MM.1S (cell line): ENCODE measurements around the gene ITM2C.

ENCODE experiments used
- DNase-seq: peaks from one replicate; pipeline ENCODE4 v3.0.0-alpha.2; 2015
- H2AFZ ChIP-seq: fragments of 300-600 bp; sonication (generic); 2 replicates; pipeline ENCODE4 v1.6.0; 2016; ENCODE audit warnings: antibody characterized with exemption, low read length
- H3F3A ChIP-seq: fragments of 300-600 bp; sonication (generic); 2 replicates; pipeline ENCODE4 v1.6.1; 2016; ENCODE audit warnings: mild to moderate bottlenecking, antibody characterized with exemption, low read length, moderate library complexity, mixed read lengths; ENCODE audit not compliant: insufficient read depth
- H3K27ac ChIP-seq: fragments of 300-600 bp; sonication (generic); 2 replicates; pipeline ENCODE4 v1.5.1; 2016; ENCODE audit warnings: mild to moderate bottlenecking, low read length
- H3K27me3 ChIP-seq: fragments of 300-600 bp; sonication (generic); replicated peaks from 2 replicates; pipeline ENCODE4 v1.6.0; 2016; ENCODE audit warnings: low read length; ENCODE audit not compliant: insufficient read depth
- H3K36me3 ChIP-seq: fragments of 300-600 bp; sonication (generic); replicated peaks from 2 replicates; pipeline ENCODE4 v1.6.1; 2016; ENCODE audit warnings: mild to moderate bottlenecking, low read length, mixed read lengths; ENCODE audit not compliant: insufficient read depth
- H3K4me1 ChIP-seq: fragments of 300-600 bp; sonication (generic); 2 replicates; pipeline ENCODE4 v1.6.1; 2016; ENCODE audit warnings: low read length, mixed read lengths
- H3K4me2 ChIP-seq: fragments of 300-600 bp; sonication (generic); 2 replicates; pipeline ENCODE4 v1.6.0; 2016; ENCODE audit warnings: low read depth, low read length
- H3K4me3 ChIP-seq: fragments of 300-600 bp; sonication (generic); 2 replicates; pipeline ENCODE4 v1.5.1; 2016; ENCODE audit warnings: low read length, mixed read lengths
- H3K79me2 ChIP-seq: fragments of 300-600 bp; sonication (generic); 2 replicates; pipeline ENCODE4 v1.6.1; 2016; ENCODE audit warnings: mixed run types, low read length, mixed read lengths
- H3K9ac ChIP-seq: fragments of 300-600 bp; sonication (generic); 2 replicates; pipeline ENCODE4 v1.6.1; 2016; ENCODE audit warnings: low read length, mixed read lengths
- H3K9me2 ChIP-seq: fragments of 300-600 bp; sonication (generic); replicated peaks from 2 replicates; pipeline ENCODE4 v1.6.1; 2016; ENCODE audit warnings: mild to moderate bottlenecking, low read length, mixed read lengths; ENCODE audit not compliant: insufficient read depth
- H3K9me3 ChIP-seq: fragments of 300-600 bp; sonication (generic); replicated peaks from 2 replicates; pipeline ENCODE4 v1.6.1; 2016; ENCODE audit warnings: mild to moderate bottlenecking, low read length, mixed read lengths; ENCODE audit not compliant: insufficient read depth
- H4K20me1 ChIP-seq: fragments of 300-600 bp; sonication (generic); 2 replicates; pipeline ENCODE4 v1.6.1; 2016; ENCODE audit warnings: mild to moderate bottlenecking, low read length, moderate library complexity, mixed read lengths; ENCODE audit not compliant: insufficient read depth
- EZH2 ChIP-seq: fragments of 300-600 bp; sonication (generic); optimal IDR thresholded peaks from 2 replicates; pipeline ENCODE3; 2017; ENCODE audit warnings: low read depth, mild to moderate bottlenecking, antibody characterized with exemption, low read length, mixed read lengths
- EZH2phosphoT487 ChIP-seq: fragments of 300-600 bp; sonication (generic); IDR thresholded peaks from 2 replicates; pipeline ENCODE4 v1.6.1; 2018; ENCODE audit warnings: antibody characterized with exemption, low read length
- TF ChIP-seq, protein P1 (sequence below): fragments of 300-600 bp; sonication (generic); IDR thresholded peaks from 2 replicates; pipeline ENCODE4 v1.5.1; 2016; ENCODE audit warnings: antibody characterized with exemption, low read length, mixed read lengths

ITM2C gene

DNA sequence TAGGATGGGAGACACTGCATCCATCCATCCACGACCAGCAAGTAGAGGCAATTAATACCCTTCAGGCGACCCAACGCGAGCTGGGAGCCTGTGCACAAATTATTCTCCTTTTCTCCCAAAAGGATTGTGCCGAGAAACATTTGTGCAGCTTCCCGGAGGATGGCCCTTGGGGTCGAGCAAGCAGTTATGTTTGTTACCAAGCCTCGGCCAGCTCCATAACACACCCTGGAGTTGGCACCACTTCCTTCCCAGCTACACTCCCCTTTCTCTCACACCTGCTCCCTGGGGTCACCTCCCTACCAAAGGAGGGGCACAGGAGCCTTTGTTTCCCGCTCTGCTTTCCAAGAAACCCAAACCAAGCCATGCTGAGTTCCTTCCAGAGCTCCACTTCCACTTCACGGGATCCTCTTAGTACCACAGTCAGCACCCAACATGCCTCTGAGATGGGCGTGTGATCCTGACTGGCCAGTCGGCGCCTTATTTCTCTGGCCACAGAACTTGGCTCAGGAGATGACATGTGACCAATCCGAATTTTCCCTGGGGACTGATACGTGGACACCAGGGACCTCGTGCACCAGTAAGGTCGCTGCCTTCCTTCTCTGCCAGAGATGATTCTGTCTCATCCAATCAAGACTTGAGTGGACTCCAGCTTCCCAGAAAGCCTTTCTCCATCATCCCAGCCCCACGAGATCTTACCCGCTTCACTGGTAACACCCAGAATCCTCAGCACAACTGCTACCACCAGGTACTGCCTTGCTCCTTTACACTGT is 31.8 kb downstream of the ITM2C start:
- Histone ChIP-seq H3K27me3 (no peaks in the 10 kb centered on the region), H3K36me3 (no peaks in the 10 kb centered on the region), H3K9me3 (no peaks in the 10 kb centered on the region), H3K79me2 (peaks cover 11% of the 10 kb centered on the region), H2AFZ (no peak overlapping the region), H3K9ac (no peak overlapping the region), H3K4me2 (no peak overlapping the region), H3K4me3 (no peak overlapping the region), H4K20me1 (no peaks in the 10 kb centered on the region), H3K4me1 (peaks cover 42% of the 10 kb centered on the region), H3K9me2 (no peaks in the 10 kb centered on the region), H3K27ac (no peak overlapping the region), H3F3A (peaks cover 25% of the 10 kb centered on the region)
- DNase-seq, result no peak
- no peak for TF ChIP-seq EZH2phosphoT487
- no peak for TF ChIP-seq EZH2
- TF ChIP-seq, protein P1, sequence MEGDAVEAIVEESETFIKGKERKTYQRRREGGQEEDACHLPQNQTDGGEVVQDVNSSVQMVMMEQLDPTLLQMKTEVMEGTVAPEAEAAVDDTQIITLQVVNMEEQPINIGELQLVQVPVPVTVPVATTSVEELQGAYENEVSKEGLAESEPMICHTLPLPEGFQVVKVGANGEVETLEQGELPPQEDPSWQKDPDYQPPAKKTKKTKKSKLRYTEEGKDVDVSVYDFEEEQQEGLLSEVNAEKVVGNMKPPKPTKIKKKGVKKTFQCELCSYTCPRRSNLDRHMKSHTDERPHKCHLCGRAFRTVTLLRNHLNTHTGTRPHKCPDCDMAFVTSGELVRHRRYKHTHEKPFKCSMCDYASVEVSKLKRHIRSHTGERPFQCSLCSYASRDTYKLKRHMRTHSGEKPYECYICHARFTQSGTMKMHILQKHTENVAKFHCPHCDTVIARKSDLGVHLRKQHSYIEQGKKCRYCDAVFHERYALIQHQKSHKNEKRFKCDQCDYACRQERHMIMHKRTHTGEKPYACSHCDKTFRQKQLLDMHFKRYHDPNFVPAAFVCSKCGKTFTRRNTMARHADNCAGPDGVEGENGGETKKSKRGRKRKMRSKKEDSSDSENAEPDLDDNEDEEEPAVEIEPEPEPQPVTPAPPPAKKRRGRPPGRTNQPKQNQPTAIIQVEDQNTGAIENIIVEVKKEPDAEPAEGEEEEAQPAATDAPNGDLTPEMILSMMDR, result no peak

DNA sequence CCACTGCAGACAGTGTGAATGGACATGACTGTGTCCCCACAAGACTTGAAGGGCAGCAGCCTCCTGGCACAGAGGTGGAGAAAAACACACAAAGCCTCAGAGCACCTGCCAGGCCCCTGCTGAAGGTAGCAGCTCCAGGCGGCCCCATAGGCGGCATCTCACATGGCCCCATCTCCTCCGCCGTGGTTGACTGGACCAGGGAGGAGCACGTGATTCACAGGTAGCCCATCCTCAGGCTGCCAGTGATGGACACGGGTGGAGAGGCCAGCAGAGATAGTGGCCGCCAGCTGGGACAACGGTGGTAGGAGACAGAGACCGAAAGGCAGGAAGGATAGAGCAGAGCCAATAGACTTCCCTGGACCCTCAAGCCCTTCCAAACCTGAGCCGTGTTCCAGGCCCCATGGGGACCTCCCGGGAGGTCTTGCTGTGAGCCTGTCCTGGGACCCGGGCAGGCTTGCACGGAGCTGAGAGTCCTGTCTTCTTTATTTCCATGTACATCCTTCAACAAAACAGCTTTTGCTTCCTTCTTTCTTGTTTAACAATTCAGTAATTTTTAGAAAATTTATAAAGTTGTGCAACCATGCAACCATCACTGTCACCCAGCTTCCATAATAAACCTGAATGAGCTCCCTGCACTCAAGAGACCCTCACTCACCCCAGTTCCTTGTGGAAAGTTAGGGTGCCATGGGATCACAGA is 33.4 kb downstream of the ITM2C start:
- peaks cover under 1% of the 10 kb centered on the region for H3K79me2 ChIP-seq
- TF ChIP-seq, protein P1, result no peak
- TF ChIP-seq EZH2 (no peak), EZH2phosphoT487 (no peak)
- no peaks in the 10 kb centered on the region for H3K27me3 ChIP-seq
- no peaks in the 10 kb centered on the region for H3K9me3 ChIP-seq
- H3K27ac ChIP-seq, result no peak overlapping the region
- H3K4me1 ChIP-seq, result peaks cover 29% of the 10 kb centered on the region
- no peak for DNase-seq
- no peak overlapping the region for H3K4me2 ChIP-seq
- peaks cover 15% of the 10 kb centered on the region for H3F3A ChIP-seq
- H3K9me2 ChIP-seq, result no peaks in the 10 kb centered on the region
- H3K36me3 ChIP-seq, result no peaks in the 10 kb centered on the region
- no peak overlapping the region for H3K4me3 ChIP-seq
- no peak overlapping the region for H2AFZ ChIP-seq
- H3K9ac ChIP-seq, result no peak overlapping the region
- no peaks in the 10 kb centered on the region for H4K20me1 ChIP-seq

DNA sequence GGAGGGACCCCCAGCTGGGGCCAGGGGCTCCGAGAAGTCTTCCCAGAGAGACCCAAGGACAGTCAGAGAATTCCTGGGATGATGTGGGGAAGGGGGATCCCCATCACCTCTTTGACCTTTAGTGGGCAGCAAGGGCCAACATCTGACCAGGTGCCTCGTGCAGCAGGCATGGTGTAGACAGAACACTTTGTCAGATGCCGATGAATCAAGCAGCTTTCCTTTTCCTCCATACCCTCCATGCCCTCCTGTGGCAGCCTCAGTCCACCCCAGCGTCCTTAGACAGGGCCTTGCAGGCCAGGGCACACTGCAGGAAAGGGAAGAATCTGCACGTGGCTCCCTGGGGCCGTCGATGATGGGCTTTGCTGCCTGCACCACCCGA is 34.0 kb downstream of the ITM2C start:
- H3K9me2 ChIP-seq, result no peaks in the 10 kb centered on the region
- H3K36me3 ChIP-seq, result no peaks in the 10 kb centered on the region
- H3K4me3 ChIP-seq, result no peak overlapping the region
- peaks cover 31% of the 10 kb centered on the region for H3K4me1 ChIP-seq
- no peak overlapping the region for H2AFZ ChIP-seq
- H3K27me3 ChIP-seq, result no peaks in the 10 kb centered on the region
- H3K9me3 ChIP-seq, result no peaks in the 10 kb centered on the region
- no peak overlapping the region for H3K9ac ChIP-seq
- no peak for DNase-seq
- no peaks in the 10 kb centered on the region for H3K79me2 ChIP-seq
- no peak for TF ChIP-seq EZH2
- TF ChIP-seq, protein P1, result no peak
- no peaks in the 10 kb centered on the region for H4K20me1 ChIP-seq
- no peak overlapping the region for H3K4me2 ChIP-seq
- H3K27ac ChIP-seq, result no peak overlapping the region
- H3F3A ChIP-seq, result peaks cover 11% of the 10 kb centered on the region
